Kidney epithelial cell (primary cell): Measurements from ENCODE around the gene OR12D3. TPM values are rescaled to one million over a fixed set of nuclear protein-coding genes. Genes with fewer than 3 reads are reported as not detected.

Source experiments
- DNase-seq: peaks from one replicate; pipeline ENCODE4 v3.0.0-alpha.2; 2010; ENCODE audit warnings: low read depth
- H3K27me3 ChIP-seq: 2 replicates; pipeline ENCODE4 v1.6.0; 2011; ENCODE audit warnings: low read length; ENCODE audit not compliant: control insufficient read depth, insufficient read depth
- H3K36me3 ChIP-seq: 2 replicates; pipeline ENCODE4 v1.5.1; 2011; ENCODE audit warnings: low read length; ENCODE audit not compliant: control insufficient read depth, insufficient read depth
- H3K4me3 ChIP-seq: 2 replicates; pipeline ENCODE4 v1.5.1; 2011; ENCODE audit warnings: low read depth, mild to moderate bottlenecking, control low read depth, low read length
- total RNA-seq: library from RNA; depleted of rRNA; stranded (reverse); fragments of >200 nt; gene quantifications from 2 replicates; pipeline ENCODE4 v1.2.3, GENCODE V29; 2015
- TF ChIP-seq, protein P1 (sequence below): IDR thresholded peaks from 2 replicates; pipeline ENCODE4 v1.5.1; 2011; ENCODE audit warnings: mild to moderate bottlenecking, moderate library complexity, low read length, control low read depth, inconsistent platforms; ENCODE audit not compliant: insufficient read depth, poor library complexity, severe bottlenecking

The OR12D3 gene
- total RNA-seq, 1 donor from 2014 or later: not detected

DNA sequence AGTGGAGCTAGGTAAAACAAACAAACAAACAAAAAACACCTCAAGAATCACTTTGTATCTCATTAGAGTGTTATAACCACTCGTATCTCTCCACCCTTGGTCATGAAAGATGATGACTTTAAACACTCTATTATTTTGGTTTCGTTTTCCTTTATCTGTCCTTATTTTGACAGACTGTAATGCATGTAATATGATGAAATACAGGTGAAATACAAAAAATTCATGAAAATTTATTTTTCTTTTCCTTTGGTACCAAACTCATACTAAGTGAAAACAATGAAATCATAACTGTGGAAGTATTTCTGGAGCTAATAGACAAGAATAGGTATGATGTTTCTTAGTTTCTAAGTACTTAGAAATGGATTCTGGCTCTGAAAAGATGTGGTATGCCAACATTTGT, 24.4 kb upstream of the OR12D3 start:
- no peak for DNase-seq
- no peaks in the 10 kb centered on the region for H3K27me3 ChIP-seq
- no peak overlapping the region for H3K4me3 ChIP-seq
- H3K36me3 ChIP-seq: no peaks in the 10 kb centered on the region
- TF ChIP-seq, protein P1, sequence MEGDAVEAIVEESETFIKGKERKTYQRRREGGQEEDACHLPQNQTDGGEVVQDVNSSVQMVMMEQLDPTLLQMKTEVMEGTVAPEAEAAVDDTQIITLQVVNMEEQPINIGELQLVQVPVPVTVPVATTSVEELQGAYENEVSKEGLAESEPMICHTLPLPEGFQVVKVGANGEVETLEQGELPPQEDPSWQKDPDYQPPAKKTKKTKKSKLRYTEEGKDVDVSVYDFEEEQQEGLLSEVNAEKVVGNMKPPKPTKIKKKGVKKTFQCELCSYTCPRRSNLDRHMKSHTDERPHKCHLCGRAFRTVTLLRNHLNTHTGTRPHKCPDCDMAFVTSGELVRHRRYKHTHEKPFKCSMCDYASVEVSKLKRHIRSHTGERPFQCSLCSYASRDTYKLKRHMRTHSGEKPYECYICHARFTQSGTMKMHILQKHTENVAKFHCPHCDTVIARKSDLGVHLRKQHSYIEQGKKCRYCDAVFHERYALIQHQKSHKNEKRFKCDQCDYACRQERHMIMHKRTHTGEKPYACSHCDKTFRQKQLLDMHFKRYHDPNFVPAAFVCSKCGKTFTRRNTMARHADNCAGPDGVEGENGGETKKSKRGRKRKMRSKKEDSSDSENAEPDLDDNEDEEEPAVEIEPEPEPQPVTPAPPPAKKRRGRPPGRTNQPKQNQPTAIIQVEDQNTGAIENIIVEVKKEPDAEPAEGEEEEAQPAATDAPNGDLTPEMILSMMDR: no peak

DNA sequence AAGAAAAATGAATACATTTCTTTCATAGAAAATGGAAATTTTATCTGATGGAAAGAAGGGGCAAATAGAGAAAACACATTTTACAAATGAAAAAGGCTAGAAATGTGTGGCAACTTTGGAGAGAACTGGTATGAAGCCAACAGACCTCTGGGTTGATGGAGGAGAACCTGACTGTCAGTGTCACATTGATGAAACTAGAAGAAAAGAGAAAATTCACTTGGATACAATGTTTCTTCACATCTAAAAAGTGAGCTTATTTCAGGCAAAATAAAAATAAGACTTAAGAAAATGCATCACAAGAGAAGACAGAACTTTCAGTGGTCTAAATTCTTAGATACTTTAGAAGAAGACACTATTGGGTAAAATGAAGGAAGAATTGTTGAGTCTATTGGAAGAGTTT, 20.2 kb upstream of the OR12D3 start, which contains the start of gene OR12D2:
TSS of gene OR12D2 (plus strand) at position 301 of the 400 bp plus-strand sequence. CDS start 1,069 bp downstream, outside the sequence.
- Histone ChIP-seq H3K36me3 (no peaks in the 10 kb centered on the region), H3K4me3 (no peak within 1 kb of the TSS), H3K27me3 (no peaks in the 10 kb centered on the region)
- TF ChIP-seq, protein P1: no peak
- no peak for DNase-seq

DNA sequence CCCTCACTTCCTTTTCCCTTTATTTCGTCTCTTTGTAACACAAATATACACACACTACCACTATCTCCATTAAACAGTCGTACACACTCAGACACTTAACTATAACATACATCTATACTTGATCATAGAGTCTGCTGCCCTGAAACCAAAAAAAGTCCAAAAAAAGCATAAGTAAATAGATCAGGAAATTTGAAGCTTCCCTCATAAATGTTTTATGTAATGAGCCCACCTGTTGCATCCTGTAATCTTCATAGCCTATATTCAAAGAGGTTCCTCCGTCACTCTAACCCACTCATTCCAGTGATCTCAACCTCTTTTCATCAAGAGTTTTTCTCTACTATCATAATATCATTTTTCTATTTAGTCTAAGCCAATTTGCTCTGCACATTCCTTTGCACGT, 13.4 kb upstream of the OR12D3 start:
- H3K27me3 ChIP-seq: no peaks in the 10 kb centered on the region
- DNase-seq: no peak
- H3K4me3 ChIP-seq: no peak overlapping the region
- no peaks in the 10 kb centered on the region for H3K36me3 ChIP-seq
- TF ChIP-seq, protein P1: no peak

DNA sequence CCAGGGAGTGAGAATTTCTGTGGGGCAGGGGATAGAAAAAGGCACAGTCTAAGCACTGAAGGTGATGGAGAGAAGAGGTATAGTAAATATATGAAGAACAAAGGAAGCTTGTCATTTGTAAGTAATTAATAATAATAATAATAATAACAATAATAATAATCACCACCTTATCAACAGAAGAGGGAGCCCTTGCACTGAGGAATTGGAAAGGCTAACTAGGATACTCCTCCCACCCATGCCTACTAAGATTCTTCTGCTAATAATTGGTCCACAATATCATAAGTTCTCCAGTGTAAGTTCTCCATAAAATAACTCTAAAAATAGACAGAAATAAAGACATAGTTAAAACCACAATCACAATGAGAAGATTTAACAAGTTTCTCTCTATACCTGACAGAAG, 912 bp upstream of the OR12D3 start:
- H3K36me3 ChIP-seq: no peaks in the 10 kb centered on the region
- no peak for DNase-seq
- H3K27me3 ChIP-seq: no peaks in the 10 kb centered on the region
- TF ChIP-seq, protein P1: no peak
- no peak overlapping the region for H3K4me3 ChIP-seq

DNA sequence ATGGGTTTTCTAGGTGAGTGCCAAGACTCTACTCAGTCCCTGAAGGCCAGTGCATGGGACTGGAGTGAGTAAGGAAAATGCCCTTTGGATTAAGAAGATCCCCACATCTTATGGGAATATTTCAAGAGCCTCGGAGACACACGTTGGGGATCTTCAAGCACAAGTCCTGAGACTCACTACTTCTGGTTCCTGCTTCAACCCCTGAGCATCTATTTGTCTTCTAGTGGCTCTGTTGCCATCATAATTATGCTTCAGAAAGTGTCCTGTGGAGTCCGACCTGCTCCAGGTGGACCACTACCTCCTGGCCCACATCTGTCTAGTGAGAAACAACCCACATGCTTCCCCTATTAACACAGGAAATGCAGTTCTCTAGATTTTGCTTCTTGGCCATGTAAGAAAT, 6.3 kb downstream of the OR12D3 start, which contains the start of gene OR5V1:
TSS of gene OR5V1 (minus strand) at position 101 of the 400 bp plus-strand sequence. CDS start 12,670 bp downstream, outside the sequence.
- no peaks in the 10 kb centered on the region for H3K27me3 ChIP-seq
- no peak within 1 kb of the TSS for H3K4me3 ChIP-seq
- DNase-seq: no peak
- no peaks in the 10 kb centered on the region for H3K36me3 ChIP-seq
- TF ChIP-seq, protein P1: no peak

DNA sequence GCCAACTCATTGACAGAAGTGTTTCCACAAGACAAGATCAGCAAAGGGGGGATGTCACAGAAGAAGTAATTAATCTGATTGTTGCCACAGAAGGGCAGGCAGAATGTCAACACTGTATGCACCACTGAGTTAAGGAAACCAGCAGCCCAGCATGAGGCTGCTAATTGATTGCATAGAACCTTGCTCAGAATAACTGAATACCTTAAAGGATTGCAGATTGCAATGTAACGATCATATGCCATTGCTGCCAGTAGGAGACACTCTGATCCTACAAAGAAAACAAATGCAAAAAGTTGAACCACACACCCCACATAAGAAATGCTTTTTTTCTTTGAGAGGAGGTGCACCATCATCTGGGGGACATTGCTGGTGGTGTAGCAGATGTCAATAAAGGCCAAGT, 19.5 kb downstream of the OR12D3 start:
- no peak for DNase-seq
- H3K27me3 ChIP-seq: no peaks in the 10 kb centered on the region
- TF ChIP-seq, protein P1: no peak
- no peak overlapping the region for H3K4me3 ChIP-seq
- no peaks in the 10 kb centered on the region for H3K36me3 ChIP-seq
